Measurements from ENCODE around the gene RFX1.

- TF ChIP-seq CTCF (IDR thresholded peaks at IDR 0.05 in 4 of 5, conservative IDR thresholded peaks at IDR 0.05 in 1 of 5) (no peak), POLR2A (IDR thresholded peaks at IDR 0.05) (no peak)
Measured at GRCh38 chr19:13930402-13930801, 75.7 kb downstream of the RFX1 start.

Measured in gastrocnemius medialis (tissue), 4 donors.